PC-3 (cell line): ENCODE data around the gene ZSWIM1.

Source experiments
- CTCF ChIP-seq: fragments of 300-600 bp; sonication (generic); conservative IDR thresholded peaks from 2 replicates; pipeline ENCODE4 v1.5.1; 2017; ENCODE audit warnings: antibody characterized with exemption, low read depth, mild to moderate bottlenecking, low read length
- EZH2 ChIP-seq: fragments of 300-600 bp; sonication (generic); IDR thresholded peaks from one replicate; pipeline ENCODE4 v1.6.1; 2017; ENCODE audit warnings: antibody characterized with exemption, mild to moderate bottlenecking, low read length; ENCODE audit not compliant: unreplicated experiment
- EZH2phosphoT487 ChIP-seq: fragments of 300-600 bp; sonication (generic); IDR thresholded peaks from 2 replicates; pipeline ENCODE4 v1.6.1; 2018; ENCODE audit warnings: mild to moderate bottlenecking, antibody characterized with exemption, low read length, borderline replicate concordance

- no peak for TF ChIP-seq CTCF
- TF ChIP-seq EZH2, result no peak
- TF ChIP-seq EZH2phosphoT487, result no peak
These were observed 2.1 kb downstream of the ZSWIM1 start for GRCh38 chr20:45883100-45883469.
